NCI-H1436 (cell line): ENCODE data around the gene GPR55.
A peak's percentile ranks its signal among the peaks of the same experiment; 100 is the strongest.

Experiments used
- DNase-seq: peaks from one replicate; lab custom pipeline; 2025; lab: John Stamatoyannopoulos, UW

Gene GPR55

GRCh38 chr2:230866756-230867523 is 58.1 kb downstream of the GPR55 start:
- no peak for DNase-seq

GRCh38 chr2:230865766-230866755 is 59.0 kb downstream of the GPR55 start:
- no peak for DNase-seq

GRCh38 chr2:230865307-230865765 is 59.7 kb downstream of the GPR55 start:
- DNase-seq: no peak

GRCh38 chr2:230864605-230865306 is 60.3 kb downstream of the GPR55 start, which contains the start of gene ITM2C:
TSS of gene ITM2C (plus strand) at chr2:230864942. CDS start at chr2:230865026, 84 bp downstream.
- DNase-seq: peak; percentile 75

GRCh38 chr2:230864122-230864604 is 60.9 kb downstream of the GPR55 start:
- no peak for DNase-seq

GRCh38 chr2:230863442-230864121 is 61.5 kb downstream of the GPR55 start:
- no peak for DNase-seq

GRCh38 chr2:230863031-230863430 is 62.0 kb downstream of the GPR55 start:
- DNase-seq: no peak

GRCh38 chr2:230862292-230862691 is 62.8 kb downstream of the GPR55 start:
- DNase-seq: no peak

GRCh38 chr2:230861552-230862255 is 63.3 kb downstream of the GPR55 start:
- no peak for DNase-seq
